HG02885 (cell line): ENCODE results near the gene PLCZ1.

Source experiments
- ATAC-seq: cut with Tn5 transposase; IDR thresholded peaks from one replicate; pipeline ENCODE4 v1.9.1; 2021; ENCODE audit warnings: mild to moderate bottlenecking; ENCODE audit not compliant: unreplicated experiment, poor library complexity

The PLCZ1 gene

DNA sequence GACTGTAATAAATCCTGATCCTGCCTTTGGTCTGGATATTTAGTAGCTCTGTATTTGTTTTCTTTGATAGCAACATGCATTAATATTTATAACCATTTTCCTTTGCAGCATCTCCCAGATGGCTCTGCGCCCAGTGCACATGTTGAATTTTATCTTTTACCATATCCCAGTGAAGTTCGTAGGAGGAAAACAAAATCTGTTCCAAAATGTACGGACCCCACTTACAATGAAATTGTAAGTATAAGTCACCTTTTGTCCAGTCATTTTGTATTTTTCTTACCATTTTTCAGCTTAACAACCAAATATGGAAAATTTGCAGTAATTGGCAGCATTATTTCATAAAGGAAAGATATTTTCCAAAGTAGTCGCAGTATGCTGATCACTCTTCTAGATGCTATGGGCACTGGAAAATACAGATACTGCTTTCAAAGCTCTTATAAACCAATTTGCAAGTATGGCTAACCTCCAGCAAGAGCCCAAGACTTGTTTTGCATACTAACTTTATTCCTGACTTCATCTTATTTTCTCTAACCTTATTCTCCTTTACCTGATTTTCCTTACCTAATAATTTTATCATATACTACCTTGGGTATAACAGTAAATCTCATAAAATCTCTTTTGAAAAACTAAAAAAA, 97.4 kb downstream of the PLCZ1 start:
- no peak for ATAC-seq

- ATAC-seq = no peak
These were observed 103.4 kb downstream of the PLCZ1 start for GRCh38 chr12:18634382-18634781.
